Measurements from ENCODE around the gene ATG2B.

ATG2B gene

DNA sequence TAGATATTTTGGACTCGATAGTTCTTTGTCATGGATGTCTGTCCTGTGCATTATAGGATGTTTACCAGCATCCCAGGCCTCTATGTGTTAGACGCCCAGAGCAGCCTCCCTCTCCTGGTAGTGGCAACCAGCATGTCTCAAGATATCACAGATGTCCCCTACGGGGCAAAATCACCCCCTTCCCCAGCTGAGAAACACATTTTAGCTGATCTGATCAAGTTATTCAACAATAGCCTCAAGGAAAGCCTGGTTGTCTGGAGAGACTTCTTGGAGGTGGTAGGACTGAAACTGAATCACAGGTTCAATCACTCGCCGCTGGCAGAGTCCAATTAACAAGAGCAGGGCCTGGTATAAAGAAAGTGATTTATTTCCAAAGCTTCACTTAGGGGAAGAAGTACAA is 89.5 kb downstream of the ATG2B start:
- in situ Hi-C loops (cut with HindIII; ENCODE audit: low sequenced_read_pairs): loop anchor here (5.0 kb wide), 1 partner anchor 726 kb away; no protein-coding TSS in a partner anchor

DNA sequence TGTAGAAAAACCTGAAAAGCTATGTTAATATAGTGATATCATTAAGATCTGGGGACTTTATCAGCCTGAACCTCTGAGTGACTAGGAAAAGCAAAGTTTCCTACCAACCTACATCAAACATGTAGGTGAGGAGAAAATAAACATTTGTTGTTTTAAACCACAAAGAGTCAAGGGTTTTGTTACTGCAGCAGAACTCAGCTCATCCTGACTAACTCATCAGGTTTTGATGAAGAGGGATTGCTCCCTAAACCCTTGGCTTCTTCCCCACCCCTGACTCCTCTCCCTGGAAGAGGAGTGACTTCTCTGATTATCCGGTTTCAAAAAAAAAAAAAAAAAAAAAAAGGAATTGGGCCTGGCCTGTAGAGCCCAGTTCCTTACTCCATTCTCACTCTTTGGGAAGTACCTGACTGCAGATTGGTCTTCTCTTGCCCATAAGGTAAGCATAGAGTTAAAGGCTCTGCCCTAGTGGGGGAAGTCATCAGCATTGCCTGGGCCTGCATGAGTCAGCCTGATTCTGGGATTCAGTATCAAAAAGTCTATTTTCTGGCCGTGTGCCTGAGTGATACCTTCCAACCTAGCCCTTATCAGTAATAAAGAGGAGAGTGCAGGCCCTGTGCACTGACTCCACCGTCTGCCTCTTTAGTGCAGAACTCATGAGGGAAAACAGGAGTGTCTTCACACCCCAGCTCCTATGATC is 90.2 kb downstream of the ATG2B start:
- in situ Hi-C loops (cut with HindIII; ENCODE audit: low sequenced_read_pairs): loop anchor here (5.0 kb wide), 1 partner anchor 726 kb away; no protein-coding TSS in a partner anchor

DNA sequence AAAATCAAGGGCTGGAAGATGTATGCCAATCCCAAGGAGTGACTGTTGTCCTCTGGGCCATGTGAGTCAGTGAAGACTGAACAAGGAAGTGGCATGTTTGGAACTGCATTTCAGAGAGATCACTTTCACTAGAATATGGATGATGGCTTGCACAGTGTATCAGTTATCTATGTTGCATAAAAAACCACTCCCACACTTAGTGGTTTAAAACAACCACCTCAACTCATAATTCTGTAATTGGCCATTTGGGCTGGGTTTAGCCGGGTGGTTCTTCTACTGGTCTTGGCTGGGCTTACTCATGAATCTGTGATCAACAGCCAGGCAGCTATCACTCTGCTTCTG is 91.7 kb downstream of the ATG2B start:
- in situ Hi-C loops (cut with HindIII; ENCODE audit: low sequenced_read_pairs): loop anchor here (5.0 kb wide), 1 partner anchor 724 kb away; no protein-coding TSS in a partner anchor

DNA sequence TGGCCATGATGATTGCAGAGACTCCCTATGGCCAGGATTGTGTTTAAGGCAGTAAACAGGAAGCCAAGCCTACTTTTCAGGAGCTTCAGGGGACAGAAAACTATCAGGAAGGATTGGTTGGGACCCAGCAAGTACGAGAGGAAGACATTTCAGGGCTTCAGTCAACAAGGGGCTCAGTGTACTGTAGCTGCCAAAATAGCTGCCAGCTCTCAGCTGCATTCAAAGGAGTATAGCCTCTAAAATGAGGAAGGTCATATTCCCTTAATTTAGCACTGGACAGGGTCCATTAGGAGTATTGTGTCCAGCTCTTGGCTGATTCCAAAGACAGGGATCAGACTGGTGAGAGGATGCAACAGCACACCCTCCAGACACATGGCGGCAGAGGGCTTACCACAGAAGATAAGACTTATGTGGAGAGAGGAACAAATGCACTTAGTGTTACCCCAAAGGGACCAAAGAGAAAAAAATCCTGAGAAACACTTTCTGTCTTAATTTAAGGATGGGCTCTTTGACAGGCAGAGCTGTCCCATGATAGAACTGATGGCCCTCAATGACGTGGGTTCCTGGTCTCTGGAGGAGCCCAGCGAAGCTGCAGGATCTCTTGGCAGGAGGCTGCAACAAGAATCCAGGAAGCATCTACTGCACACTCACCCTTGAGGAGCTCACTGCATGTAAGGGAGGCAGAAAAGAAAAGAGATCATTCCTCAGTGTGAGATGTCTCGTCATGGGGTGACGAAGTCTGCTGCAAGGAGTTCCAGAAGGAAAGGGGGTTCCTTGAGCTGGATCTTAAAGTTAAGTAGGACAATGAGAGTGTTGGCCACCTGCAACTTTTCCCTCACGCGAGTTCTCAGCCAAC is 92.3 kb downstream of the ATG2B start:
- in situ Hi-C loops (cut with HindIII; ENCODE audit: low sequenced_read_pairs): loop anchor here (5.0 kb wide), 1 partner anchor 723 kb away; no protein-coding TSS in a partner anchor

DNA sequence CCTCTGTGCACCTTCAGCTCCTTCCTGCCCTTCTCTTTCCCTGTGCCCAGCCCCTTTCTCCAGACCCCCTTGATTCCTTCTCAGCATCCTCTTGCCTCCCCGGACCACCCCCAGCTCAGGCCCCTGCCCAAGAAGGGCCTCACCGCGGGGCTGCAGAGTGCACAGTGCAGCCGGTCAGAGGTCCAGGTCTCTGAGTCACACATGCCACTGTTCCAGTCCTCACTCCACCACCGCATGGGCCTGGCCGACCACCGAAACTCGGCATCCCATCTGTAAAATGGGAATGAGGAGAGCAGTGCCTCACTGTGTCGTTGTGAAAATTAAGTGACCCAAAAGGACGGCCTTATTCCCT is 93.8 kb downstream of the ATG2B start:
- in situ Hi-C loops (cut with HindIII; ENCODE audit: low sequenced_read_pairs): no loop called here

DNA sequence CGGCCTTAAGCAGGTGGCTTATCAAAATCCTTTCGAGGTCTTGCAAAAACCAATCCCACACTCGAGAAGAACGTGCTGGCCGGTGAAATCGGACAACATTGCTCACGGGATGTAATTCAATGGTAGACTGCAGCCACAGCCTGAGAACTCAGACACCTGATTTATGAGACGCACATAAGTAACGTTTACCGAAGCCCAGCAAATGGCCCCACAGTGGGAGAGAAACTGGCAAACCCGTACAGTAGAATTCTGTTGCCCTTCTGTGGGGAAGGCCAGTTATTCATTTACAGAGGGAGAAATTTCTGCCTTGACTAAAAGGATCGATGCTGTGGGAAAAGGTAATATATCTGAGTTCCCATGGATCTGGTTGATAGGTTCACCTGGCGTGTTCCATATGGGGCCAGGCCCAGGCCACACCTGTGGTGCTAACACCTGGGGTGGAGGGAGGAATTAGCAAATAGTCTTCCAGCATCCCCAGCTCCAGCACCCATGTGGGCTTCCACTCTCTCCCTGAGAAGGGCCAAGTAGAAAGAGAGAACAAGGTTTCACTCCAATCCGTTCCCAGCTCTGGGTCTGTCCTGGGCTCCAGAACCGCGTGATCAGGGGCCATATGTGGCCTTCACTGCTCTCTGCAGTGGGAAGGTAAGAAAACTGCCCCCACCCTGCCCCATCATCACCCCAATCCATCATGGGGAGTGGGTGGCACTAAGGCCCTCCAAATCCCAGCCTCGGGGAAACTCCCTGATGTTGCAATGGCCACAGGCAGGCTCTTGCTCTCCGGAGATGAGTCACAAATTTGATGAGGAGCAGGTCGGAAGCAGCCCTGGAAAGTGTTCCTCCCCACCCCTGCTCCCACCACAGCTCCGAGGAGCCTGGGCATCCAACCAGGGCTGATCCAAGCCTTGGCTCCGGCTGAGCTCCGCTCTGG is 94.4 kb downstream of the ATG2B start:
- in situ Hi-C loops (cut with HindIII; ENCODE audit: low sequenced_read_pairs): no loop called here

DNA sequence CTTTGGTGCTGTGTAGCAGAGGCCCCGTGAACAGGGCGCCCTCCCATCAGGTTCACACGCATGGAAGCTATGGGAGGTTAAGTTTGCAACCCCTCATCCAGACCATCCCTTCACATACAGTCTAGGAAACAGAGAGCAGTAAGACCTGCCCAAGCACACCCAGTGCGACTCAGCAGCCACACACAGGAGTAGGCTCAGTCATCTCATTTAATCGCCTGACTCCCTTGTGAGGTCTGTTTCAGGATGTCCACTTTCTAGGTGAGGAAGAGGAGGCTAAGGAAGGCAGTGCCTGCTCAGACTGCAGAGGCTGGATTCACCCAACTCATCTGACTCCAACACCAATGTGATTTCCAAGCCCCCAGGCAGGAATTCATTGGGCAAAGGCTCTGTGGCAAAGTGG is 95.2 kb downstream of the ATG2B start:
- in situ Hi-C loops (cut with HindIII; ENCODE audit: low sequenced_read_pairs): no loop called here

DNA sequence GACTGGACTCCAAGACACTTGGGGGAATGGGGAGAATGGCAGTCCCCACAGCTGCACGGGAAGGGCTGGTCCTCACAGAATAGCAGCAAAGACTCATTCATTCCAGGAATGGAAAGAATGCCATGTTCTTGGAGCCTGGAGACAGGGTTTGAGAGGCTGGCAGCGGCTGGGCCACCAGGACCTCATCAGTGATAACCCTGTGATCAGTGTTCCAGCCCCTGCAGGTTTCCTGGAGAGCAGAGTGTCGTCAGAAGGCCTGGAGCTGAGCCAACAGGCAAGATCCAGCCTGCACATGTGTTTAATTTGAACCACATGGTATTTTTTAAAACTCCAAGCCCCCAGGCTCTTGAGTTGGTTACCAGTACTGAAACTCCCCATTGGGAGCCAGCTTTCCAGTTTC is 95.8 kb downstream of the ATG2B start:
- in situ Hi-C loops (cut with HindIII; ENCODE audit: low sequenced_read_pairs): no loop called here

DNA sequence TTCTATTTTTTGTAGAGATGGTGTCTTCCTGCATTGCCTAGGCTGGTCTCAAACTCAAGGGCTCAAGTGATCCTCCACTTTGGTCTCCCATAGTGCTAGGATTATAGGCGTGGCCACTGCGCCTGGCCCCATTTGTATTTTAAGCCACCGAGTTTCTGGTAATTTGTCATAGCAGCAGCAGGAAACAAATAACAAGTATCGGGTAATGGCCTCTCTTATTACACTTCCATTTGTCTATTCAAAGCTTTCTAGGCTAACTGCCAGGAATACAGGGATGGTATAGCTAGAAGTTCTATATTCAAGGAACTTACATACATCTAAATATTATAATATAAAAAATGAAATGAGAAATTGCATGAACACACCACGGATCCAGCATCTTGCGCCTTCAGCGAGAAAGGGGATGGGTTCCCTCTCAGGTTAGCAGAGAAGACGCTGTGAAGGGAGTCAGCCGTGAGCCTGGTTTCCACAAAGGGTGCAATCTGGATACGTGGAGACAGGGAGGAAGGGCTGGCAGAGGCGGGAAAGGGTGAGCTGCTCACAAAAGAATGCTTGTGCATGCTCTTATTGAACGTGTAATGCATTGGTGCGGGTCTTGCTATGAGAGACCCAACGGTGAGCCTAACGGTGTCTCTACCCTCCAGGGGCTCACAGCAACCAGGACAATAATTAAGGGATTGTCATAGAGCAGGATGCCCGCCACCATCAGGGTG is 97.6 kb downstream of the ATG2B start:
- in situ Hi-C loops (cut with HindIII; ENCODE audit: low sequenced_read_pairs): no loop called here

DNA sequence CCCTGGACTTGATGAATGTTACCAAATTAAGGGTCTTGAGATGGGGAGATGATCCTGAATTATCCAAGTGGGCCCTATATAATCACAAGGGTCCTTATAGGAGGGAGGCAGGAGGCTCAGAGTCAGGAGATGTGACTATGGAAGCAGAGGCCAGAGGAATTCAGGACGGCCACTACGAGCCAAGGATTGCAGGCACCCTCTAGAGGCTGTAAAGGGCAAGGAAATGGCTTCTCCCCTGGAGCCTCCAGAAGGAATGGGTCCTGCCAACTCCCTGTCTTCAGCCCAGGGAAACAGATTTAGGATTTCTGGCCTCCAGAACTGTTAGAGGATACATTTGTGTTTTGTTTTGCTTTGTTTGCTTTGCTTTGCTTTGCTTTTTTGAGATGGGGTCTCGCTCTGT is 98.3 kb downstream of the ATG2B start:
- in situ Hi-C loops (cut with HindIII; ENCODE audit: low sequenced_read_pairs): no loop called here

DNA sequence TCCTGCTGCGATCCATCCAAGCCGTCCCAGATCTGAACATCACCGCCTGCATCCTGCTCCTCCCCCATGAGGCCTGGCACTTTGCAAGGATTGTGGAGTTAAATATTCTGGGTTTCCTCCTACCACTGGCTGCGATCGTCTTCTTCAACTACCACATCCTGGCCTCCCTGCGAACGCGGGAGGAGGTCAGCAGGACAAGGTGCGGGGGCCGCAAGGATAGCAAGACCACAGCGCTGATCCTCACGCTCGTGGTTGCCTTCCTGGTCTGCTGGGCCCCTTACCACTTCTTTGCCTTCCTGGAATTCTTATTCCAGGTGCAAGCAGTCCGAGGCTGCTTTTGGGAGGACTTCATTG is 99.0 kb downstream of the ATG2B start:
- in situ Hi-C loops (cut with HindIII; ENCODE audit: low sequenced_read_pairs): no loop called here

DNA sequence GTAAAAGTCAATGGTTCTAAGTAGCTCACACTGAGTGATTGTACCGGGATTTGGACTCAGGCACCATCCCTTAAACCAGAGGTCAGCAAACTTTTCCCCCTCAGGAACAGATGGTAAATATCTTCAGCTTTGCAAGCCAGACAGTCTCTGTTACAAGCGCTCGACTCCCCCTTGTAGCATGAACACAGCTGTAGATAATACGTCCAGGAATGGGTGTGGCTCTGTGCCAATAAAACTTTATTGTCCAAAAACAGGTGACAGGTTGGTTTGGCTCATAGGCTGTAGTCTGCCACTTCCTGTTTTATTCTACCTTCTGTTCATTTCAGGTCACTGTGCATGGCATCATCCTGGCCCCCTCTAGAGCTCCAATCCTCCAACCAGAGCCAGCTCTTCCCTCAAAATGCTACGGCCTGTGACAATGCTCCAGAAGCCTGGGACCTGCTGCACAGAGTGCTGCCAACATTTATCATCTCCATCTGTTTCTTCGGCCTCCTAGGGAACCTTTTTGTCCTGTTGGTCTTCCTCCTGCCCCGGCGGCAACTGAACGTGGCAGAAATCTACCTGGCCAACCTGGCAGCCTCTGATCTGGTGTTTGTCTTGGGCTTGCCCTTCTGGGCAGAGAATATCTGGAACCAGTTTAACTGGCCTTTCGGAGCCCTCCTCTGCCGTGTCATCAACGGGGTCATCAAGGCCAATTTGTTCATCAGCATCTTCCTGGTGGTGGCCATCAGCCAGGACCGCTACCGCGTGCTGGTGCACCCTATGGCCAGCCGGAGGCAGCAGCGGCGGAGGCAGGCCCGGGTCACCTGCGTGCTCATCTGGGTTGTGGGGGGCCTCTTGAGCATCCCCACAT is 99.6 kb downstream of the ATG2B start:
- in situ Hi-C loops (cut with HindIII; ENCODE audit: low sequenced_read_pairs): no loop called here

DNA sequence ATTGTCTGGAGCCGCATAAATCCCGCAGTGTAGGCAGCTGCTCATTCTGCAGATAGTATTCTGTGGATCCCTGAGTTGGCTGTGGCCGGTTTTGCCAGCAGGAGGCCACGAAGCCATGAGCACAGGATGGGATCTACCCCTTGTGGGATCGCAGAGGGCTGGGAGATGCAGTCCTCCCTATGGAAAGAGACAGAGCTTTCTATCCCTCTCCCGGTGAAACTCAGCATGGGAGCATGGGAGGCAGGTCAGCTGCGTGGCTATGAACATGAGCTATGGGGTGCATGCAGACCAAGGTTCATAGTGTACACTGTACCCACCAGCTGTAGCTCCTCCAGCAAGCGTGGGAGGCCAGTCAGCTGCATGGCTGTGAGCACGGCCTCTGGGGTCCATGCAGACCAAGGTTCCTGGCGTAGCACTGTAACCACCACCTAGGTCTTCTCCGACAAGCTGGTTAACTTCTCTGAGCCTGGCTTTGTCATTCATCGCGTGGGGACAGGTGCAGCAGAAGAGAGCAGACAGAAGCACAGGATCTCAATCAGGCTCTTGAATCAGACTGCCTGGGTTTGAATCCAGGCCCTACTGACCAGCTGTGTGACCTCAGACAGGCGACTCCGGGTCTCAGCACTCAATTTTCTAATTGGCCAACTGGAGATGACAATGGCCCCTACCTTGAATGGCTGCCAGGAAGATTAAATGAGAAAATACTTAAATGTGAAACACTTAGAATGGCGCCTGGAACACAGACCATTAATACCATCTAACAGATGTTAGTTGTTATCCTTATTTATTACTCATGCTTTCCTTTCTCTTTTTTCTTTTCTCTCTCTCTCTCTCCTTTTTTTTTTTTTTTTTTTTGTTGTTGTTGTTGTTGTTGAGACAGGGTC is 101.1 kb downstream of the ATG2B start:
- in situ Hi-C loops (cut with HindIII; ENCODE audit: low sequenced_read_pairs): no loop called here

DNA sequence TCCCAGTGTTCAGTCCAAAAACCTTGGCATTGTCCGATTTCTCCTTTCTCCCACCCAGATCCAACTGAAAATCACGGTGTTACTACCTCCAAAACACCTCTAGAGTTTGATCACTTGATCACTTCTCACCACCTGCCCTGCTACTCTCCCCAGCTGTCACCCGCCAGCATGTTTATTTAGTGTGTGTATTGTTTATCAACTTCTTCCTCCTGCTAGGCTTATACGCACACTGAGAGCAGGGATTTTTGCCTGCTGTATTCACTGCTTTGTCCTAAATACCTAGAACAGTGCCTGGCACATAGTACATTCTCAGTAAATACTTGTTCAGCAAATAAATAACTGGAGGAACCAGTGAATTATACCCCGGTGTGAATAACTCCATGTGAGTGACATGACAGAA is 102.1 kb downstream of the ATG2B start:
- in situ Hi-C loops (cut with HindIII; ENCODE audit: low sequenced_read_pairs): no loop called here

DNA sequence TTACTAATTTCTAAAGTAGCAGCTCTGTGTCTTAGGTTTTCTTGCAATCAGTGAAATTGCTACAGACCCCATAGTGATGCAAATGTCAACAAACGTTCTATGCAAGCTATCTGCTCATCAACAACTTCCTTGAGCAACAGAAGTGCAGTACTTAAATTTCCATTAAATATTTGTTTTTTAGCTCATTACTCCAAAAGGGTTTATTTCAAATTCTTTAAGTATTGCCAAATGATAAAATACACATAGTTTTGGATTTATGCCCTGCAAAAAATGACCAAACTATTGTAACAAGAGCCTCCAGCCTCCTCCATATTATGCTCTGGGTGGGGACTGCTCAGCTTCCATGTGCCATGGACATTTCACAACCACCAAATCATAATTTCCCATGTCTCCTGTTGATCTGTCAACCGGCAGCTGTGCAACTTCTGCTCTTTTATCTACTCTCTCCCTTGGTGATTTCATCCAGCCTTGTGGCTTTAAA is 102.8 kb downstream of the ATG2B start:
- in situ Hi-C loops (cut with HindIII; ENCODE audit: low sequenced_read_pairs): no loop called here

DNA sequence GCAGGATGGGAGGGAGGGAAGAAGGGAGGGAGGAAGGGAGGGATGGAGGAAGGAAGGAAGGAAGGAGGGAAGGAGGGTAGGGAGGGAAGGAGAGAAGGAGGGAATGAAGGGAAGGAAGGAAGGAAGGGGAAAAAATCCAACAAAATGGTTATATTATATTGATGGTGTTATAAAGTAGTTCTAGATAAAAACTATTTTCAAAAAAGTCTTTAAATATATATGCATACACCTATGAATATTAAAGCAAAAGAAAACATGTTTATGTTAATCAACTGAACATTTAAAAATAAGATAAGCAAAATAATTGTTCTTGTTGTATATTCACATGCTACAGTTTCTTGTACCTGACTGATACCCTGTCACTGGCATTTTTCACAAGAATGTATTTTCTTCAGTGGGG is 105.2 kb downstream of the ATG2B start:
- in situ Hi-C loops (cut with HindIII; ENCODE audit: low sequenced_read_pairs): no loop called here

DNA sequence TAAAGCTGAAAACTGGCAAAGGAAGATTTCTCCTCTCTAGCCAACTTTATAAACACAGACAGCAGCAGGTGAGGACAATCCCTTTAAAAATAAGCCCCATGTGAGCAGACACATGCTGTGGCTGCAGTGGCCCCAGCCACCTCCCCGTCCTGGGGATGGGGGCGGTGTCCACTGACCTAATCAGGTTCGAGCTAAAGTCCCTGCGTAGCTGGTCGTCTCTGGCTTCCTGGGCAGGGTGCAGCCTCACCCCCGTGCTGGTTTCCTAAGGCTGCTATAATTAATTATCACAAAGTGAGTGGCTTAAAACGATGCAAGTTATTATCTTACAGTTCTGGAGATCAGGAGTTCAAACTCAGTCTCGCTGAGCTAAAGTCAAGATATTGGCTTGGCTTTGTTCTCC is 106.1 kb downstream of the ATG2B start:
- in situ Hi-C loops (cut with HindIII; ENCODE audit: low sequenced_read_pairs): no loop called here

DNA sequence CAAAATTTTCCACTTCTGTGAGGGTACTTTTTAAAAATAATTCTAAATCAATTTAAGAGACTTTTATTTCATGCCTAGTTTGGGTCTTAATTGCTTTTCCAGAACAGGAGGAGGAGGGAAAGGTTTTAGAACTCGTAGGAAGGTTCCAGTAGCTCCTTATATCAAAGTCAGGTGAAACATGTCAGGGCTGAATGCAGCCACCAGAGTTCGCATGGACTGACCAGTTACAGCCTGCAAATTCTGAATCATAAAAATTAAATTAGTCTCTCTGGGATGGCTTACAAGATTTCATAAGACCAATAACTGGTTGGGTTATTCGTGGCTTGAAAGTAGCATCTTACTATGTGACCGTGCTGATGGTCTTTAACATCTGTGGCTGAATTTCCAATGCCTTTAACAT is 106.7 kb downstream of the ATG2B start:
- in situ Hi-C loops (cut with HindIII; ENCODE audit: low sequenced_read_pairs): no loop called here
